ENCODE data around the gene CD164L2.

Gene CD164L2

DNA sequence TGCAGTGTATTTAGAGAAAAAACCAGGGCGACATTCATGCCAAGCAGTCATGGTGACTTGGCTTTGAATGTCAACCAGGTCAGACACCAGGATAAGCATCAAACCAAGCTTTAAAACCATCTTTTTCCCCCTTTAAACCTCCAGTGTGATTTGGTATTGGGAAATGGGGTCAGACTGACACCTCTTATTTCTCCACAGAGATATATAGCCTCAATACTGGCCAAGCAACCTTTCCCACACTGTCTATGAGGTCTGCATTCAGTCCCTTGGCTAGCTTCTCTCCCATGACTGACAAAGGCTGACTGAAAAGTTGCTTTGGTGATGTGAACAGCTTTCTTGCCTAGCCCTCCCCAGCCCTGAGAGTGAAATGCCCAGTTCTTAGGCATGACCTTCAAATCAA lies 31.0 kb upstream of the CD164L2 start:
- Histone ChIP-seq H3K9ac (ENCODE audit: low read length) (no peak overlapping the region), H3K36me3 (replicated peaks; ENCODE audit: low read depth, low read length) (peaks cover 40% of the 10 kb centered on the region), H3K4me1 (ENCODE audit: low read length) (peaks cover 39% of the 10 kb centered on the region), H3K27me3 (ENCODE audit: low read depth, low read length) (no peaks in the 10 kb centered on the region), H2AFZ (ENCODE audit: low read depth, low read length) (no peak overlapping the region), H3K27ac (ENCODE audit: low read length) (no peak overlapping the region), H3K9me3 (ENCODE audit: insufficient read depth, low read length) (no peaks in the 10 kb centered on the region), H3K4me3 (ENCODE audit: low read length) (no peak overlapping the region), H4K20me1 (ENCODE audit: insufficient read depth, low read length) (no peaks in the 10 kb centered on the region), H3K4me2 (ENCODE audit: low read length) (no peak overlapping the region), H3K79me2 (ENCODE audit: low read length) (no peaks in the 10 kb centered on the region)
- TF ChIP-seq EZH2phosphoT487 (IDR thresholded peaks at IDR 0.05; ENCODE audit: low read depth) = no peak
- TF ChIP-seq, protein P1, sequence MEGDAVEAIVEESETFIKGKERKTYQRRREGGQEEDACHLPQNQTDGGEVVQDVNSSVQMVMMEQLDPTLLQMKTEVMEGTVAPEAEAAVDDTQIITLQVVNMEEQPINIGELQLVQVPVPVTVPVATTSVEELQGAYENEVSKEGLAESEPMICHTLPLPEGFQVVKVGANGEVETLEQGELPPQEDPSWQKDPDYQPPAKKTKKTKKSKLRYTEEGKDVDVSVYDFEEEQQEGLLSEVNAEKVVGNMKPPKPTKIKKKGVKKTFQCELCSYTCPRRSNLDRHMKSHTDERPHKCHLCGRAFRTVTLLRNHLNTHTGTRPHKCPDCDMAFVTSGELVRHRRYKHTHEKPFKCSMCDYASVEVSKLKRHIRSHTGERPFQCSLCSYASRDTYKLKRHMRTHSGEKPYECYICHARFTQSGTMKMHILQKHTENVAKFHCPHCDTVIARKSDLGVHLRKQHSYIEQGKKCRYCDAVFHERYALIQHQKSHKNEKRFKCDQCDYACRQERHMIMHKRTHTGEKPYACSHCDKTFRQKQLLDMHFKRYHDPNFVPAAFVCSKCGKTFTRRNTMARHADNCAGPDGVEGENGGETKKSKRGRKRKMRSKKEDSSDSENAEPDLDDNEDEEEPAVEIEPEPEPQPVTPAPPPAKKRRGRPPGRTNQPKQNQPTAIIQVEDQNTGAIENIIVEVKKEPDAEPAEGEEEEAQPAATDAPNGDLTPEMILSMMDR (IDR thresholded peaks at IDR 0.05; ENCODE audit: low read depth, low read length) = no peak

DNA sequence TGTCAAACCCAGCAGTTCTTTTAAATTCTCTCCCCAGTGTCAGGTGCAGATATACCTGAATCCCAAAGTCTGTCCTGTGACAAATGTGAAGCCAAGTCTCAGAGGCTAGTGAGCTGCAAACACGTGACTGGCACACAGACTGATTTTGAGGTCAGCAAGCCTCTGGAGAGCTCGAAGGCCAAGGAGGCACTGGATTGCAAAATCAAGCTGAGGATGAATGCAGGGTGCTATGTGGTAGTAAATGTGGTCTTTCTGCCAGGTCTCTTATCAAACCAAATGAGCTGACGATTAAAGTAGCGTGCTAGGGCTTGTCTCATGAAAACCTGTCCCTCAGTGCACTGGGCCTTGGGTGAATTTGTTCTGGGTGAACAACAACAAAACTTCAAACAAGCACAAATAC lies 29.9 kb upstream of the CD164L2 start:
- Histone ChIP-seq H3K79me2 (ENCODE audit: low read length) (no peaks in the 10 kb centered on the region), H4K20me1 (ENCODE audit: insufficient read depth, low read length) (no peaks in the 10 kb centered on the region), H3K36me3 (replicated peaks; ENCODE audit: low read depth, low read length) (peaks cover 43% of the 10 kb centered on the region), H3K9ac (ENCODE audit: low read length) (no peak overlapping the region), H3K4me2 (ENCODE audit: low read length) (no peak overlapping the region), H3K27ac (ENCODE audit: low read length) (no peak overlapping the region), H3K4me3 (ENCODE audit: low read length) (no peak overlapping the region), H3K4me1 (ENCODE audit: low read length) (peaks cover 28% of the 10 kb centered on the region), H2AFZ (ENCODE audit: low read depth, low read length) (no peak overlapping the region), H3K27me3 (ENCODE audit: low read depth, low read length) (no peaks in the 10 kb centered on the region), H3K9me3 (ENCODE audit: insufficient read depth, low read length) (no peaks in the 10 kb centered on the region)
- no peak for TF ChIP-seq EZH2phosphoT487 (IDR thresholded peaks at IDR 0.05; ENCODE audit: low read depth)
- TF ChIP-seq, protein P1 (IDR thresholded peaks at IDR 0.05; ENCODE audit: low read depth, low read length) = no peak

DNA sequence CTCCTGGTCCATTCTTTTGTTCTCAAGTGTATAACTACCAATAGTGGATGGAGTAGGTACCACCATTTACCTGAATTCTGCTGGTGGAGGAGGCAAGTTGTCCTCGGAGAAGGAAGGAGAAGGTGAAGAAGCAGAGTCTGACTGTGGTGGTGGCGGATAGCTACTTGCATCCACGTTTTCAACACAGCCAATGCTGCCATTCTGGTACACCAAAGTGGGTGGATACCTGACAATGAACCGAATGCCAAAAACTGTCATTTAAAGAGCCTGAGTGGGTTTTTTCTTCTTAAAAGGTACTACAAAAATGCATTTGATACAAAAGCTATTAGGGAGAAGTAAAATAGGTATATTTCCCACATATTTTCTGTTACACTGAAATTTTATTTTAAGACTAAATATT lies 29.4 kb upstream of the CD164L2 start:
- Histone ChIP-seq H4K20me1 (ENCODE audit: insufficient read depth, low read length) (no peaks in the 10 kb centered on the region), H3K9me3 (ENCODE audit: insufficient read depth, low read length) (no peaks in the 10 kb centered on the region), H3K4me1 (ENCODE audit: low read length) (peaks cover 26% of the 10 kb centered on the region), H3K79me2 (ENCODE audit: low read length) (no peaks in the 10 kb centered on the region), H3K27me3 (ENCODE audit: low read depth, low read length) (no peaks in the 10 kb centered on the region), H3K4me2 (ENCODE audit: low read length) (no peak overlapping the region), H3K36me3 (replicated peaks; ENCODE audit: low read depth, low read length) (peaks cover 39% of the 10 kb centered on the region), H2AFZ (ENCODE audit: low read depth, low read length) (no peak overlapping the region), H3K9ac (ENCODE audit: low read length) (no peak overlapping the region), H3K27ac (ENCODE audit: low read length) (no peak overlapping the region), H3K4me3 (ENCODE audit: low read length) (no peak overlapping the region)
- TF ChIP-seq EZH2phosphoT487 (IDR thresholded peaks at IDR 0.05; ENCODE audit: low read depth) = no peak
- TF ChIP-seq, protein P1 (IDR thresholded peaks at IDR 0.05; ENCODE audit: low read depth, low read length) = no peak

DNA sequence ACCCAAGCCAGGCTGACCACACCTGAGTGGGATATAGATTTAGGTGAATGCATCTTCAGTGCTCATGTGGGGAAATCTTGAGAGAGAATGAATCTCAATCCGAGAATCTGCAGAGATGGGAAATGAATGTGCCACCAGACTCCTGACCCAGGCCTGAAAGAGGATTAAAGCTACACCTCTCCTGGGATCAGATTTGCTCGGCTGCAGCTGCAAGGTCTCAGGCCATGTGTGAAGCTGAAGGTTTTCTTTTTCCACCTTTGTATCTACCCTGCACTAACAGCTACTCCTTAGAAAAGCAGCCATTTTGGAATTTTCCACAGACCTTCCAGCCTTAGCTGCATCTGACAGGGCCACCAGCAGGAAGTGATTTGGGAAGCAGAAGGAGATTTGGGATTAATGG lies 27.6 kb upstream of the CD164L2 start:
- no peak for TF ChIP-seq EZH2phosphoT487 (IDR thresholded peaks at IDR 0.05; ENCODE audit: low read depth)
- TF ChIP-seq, protein P1 (IDR thresholded peaks at IDR 0.05; ENCODE audit: low read depth, low read length) = no peak
- no peak overlapping the region for H3K9ac ChIP-seq (ENCODE audit: low read length)
- no peaks in the 10 kb centered on the region for H4K20me1 ChIP-seq (ENCODE audit: insufficient read depth, low read length)
- H3K4me3 ChIP-seq (ENCODE audit: low read length) = no peak overlapping the region
- no peaks in the 10 kb centered on the region for H3K27me3 ChIP-seq (ENCODE audit: low read depth, low read length)
- peaks cover 32% of the 10 kb centered on the region for H3K36me3 ChIP-seq (replicated peaks; ENCODE audit: low read depth, low read length)
- no peaks in the 10 kb centered on the region for H3K79me2 ChIP-seq (ENCODE audit: low read length)
- H3K9me3 ChIP-seq (ENCODE audit: insufficient read depth, low read length) = no peaks in the 10 kb centered on the region
- H3K4me1 ChIP-seq (ENCODE audit: low read length) = peaks cover 25% of the 10 kb centered on the region
- no peak overlapping the region for H2AFZ ChIP-seq (ENCODE audit: low read depth, low read length)
- no peak overlapping the region for H3K27ac ChIP-seq (ENCODE audit: low read length)
- no peak overlapping the region for H3K4me2 ChIP-seq (ENCODE audit: low read length)
